ENCODE results near the gene SLC25A29.

Gene SLC25A29

GRCh38 chr14:100278702-100279101 is 27.5 kb downstream of the SLC25A29 start:
- DNase-seq: peak; percentile 38

- no peak for DNase-seq
Observed at GRCh38 chr14:100275214-100275613, 31.0 kb downstream of the SLC25A29 start.

- DNase-seq: no peak
Observed at GRCh38 chr14:100274250-100274649, 32.0 kb downstream of the SLC25A29 start.

GRCh38 chr14:100271247-100271939 is 34.9 kb downstream of the SLC25A29 start:
- no peak for DNase-seq

GRCh38 chr14:100268591-100269207 is 37.5 kb downstream of the SLC25A29 start:
- DNase-seq: no peak

- DNase-seq: no peak
Observed at GRCh38 chr14:100267990-100268389, 38.3 kb downstream of the SLC25A29 start.

- no peak for DNase-seq
Observed at GRCh38 chr14:100263141-100263540, 43.1 kb downstream of the SLC25A29 start.

- no peak for DNase-seq
Observed at GRCh38 chr14:100262545-100262944, 43.7 kb downstream of the SLC25A29 start.

GRCh38 chr14:100261621-100262020 is 44.6 kb downstream of the SLC25A29 start:
- DNase-seq: no peak

GRCh38 chr14:100256339-100256895 is 49.8 kb downstream of the SLC25A29 start:
- no peak for DNase-seq

- DNase-seq: no peak
Observed at GRCh38 chr14:100252684-100253083, 53.6 kb downstream of the SLC25A29 start.

GRCh38 chr14:100250732-100251465 is 55.3 kb downstream of the SLC25A29 start:
- DNase-seq: no peak

- peak; percentile 51 for DNase-seq
Observed at GRCh38 chr14:100246809-100247428, 59.3 kb downstream of the SLC25A29 start.

GRCh38 chr14:100243020-100243419 is 63.2 kb downstream of the SLC25A29 start:
- DNase-seq: no peak

GRCh38 chr14:100241279-100241678 is 65.0 kb downstream of the SLC25A29 start:
- DNase-seq: no peak

Data from 8988T (cell line).